HG03378 (cell line): ENCODE results near the gene TNNC1.

ENCODE experiments used
- ATAC-seq: cut with Tn5 transposase; IDR thresholded peaks from one replicate; pipeline ENCODE4 v1.9.1; 2021; ENCODE audit warnings: mild to moderate bottlenecking, moderate library complexity; ENCODE audit not compliant: unreplicated experiment

TNNC1 gene

DNA sequence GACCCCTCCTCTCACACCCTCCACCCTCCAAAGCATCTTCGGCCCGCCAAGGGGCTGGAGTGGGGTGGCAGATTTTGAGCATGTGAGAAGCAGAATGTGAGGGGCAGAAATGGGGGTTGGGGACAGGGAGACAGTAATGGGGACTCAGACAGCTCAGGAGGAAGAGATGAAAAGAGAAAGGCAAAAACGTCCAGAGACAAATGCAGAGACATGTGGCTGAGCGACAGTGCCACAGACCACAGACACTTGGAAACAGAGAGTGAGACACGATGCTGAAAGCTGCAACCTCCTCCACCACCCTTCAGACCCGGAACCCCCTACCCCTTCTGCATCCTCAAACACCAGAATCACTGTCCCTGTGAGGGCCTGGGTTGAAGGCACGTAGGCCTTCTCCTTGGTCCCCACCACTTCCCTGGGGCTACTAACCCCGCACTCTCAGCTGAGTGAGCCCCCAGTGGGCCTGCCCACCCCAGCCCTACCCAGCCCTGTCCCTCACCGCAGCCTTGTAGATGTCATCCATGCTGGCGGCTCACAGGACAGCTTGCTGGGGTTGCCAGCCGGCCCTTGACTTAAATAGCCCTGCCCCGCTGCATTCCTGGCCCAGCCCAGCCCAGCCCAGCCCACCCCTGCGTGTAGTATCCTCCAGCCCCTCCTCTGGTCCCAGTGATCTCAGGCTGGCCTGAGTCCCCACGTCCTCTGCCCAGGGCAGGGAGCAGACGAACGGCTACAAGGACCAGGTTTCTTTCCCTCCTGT, at the start of gene TNNC1:
TSS of gene TNNC1 (minus strand) at position 546 of the 754 bp plus-strand sequence. CDS start at position 520, 26 bp downstream.
- ATAC-seq = no peak

GRCh38 chr3:52502808-52503350, 49.0 kb upstream of the TNNC1 start:
- ATAC-seq = no peak

- ATAC-seq = no peak
Observed at GRCh38 chr3:52502001-52502400, 48.2 kb upstream of the TNNC1 start.

DNA sequence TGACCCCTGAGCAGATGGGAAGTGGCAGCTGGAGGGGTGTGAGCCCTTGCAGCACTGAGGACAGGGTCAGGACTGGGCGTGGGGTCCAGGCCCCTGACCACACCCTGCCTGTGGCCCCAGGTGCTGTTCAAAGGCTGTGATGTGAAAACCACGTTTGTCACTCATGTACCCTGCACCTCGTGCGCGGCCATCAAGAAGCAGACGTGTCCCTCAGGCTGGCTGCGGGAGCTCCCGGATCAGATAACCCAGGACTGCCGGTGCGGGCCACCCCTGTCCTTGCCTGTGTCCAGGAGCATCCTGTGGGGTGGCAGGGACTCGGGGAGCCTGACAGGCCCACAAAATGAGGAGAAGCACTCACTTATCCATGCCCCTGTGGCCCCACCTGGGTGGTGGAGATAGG, 47.2 kb upstream of the TNNC1 start:
- ATAC-seq = no peak

DNA sequence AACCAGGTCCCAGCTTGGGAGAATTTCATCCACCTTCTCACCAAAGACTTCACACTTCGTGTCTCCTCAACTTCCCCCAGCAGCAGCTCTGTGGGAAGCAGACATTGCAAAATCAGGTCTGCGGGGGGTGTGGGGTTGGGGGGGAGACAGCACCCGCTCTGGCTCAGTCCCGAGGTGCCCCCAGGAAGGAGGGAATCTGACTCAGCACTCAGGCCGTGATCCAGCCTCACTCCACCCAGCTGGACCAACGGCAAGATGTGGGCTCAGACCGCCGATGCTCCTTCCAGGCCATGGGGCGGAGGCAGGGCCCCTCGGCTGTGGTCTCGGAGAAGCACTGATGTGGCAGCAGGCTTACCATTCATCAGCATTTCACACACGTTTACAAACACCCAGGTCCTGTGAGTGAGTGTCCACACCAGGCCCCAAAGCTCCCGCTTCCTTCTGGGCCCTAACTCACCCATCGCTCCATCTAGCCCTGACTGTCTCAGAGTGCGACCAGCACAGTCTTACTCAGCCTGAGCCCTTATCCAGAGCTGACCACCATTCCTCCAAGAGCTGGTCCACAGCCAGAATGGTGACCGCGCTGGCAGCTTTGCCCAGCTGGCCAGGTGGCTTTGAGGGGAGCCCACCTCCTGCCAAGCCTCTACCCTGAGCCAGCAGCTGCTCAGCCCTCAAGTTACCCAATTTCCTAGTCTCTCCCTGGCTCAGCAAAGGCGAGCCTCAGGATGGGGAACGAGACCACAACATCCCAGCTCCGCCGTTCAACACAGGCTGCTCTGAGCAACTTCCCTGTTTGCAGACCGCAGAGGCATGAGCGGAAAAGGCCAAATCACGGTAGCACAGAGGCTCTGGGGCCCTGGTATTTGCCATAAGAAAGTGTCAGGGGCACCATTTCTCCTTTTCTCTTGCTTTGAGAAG, 44.6 kb upstream of the TNNC1 start:
- no peak for ATAC-seq

DNA sequence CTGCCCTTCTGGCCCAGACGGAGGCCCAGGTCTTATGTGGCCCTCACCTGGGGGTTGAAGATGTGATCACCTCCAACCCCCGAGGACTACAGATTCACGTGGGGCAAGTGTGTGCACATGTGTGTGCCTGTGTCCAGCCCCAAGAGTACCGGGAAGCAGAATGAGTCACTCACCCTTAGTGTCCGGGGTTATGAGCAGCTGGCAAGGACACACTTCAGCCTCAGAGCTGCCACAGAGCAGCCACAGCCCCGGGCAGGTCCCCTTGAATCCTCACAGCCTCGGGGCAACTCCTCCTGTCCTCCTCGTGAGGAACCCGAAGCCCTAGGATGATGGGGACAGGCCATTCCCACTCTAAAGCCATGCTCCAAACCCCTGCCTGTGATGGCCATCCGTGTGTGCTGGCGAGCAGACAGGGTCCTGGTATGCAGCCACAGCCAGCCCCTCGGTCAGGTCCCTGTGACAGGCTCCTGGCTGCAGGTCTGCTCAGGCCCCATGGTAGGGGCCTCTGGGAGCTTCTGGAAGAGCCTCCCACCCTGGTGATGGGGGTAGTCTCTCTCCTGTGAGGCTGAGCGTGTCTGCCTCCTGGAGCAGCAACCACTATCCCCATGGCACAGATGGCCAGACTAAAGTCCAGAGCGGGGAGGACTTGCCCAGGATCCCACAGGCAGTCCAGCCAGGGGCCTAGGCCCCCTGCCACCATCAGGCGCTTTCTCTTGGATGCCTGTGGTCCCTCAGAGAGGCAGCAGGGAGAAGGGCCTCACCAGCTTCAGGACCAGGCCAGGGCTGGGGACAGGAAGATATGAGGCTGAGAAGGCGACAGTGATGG, 42.1 kb upstream of the TNNC1 start:
- no peak for ATAC-seq

GRCh38 chr3:52494886-52495495, 41.1 kb upstream of the TNNC1 start, which contains the start of gene STAB1:
TSS of gene STAB1 (plus strand) at chr3:52495338. CDS start at chr3:52495414, 76 bp downstream.
- ATAC-seq = no peak

DNA sequence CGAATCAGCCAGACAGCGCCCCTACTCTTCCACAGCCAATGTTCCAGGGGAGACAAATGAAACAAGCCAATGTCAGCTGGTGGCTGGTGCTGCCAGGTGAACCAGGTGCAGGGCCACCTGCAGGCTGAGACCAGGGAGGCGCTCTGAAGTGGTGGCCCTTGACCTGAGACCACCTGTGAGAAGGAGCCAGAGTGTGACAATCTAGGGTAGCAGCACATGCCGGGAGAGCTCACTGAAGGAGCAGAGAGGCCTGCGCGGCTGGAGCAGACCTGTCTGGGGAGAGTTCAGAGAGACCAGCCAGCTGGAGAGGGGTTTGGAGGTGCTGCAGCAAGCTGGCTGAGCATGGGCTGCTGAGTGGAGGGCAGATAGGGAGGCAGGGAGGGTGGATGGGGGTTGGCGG, 40.6 kb upstream of the TNNC1 start:
- no peak for ATAC-seq

- ATAC-seq = no peak
Observed at GRCh38 chr3:52493232-52494017, 39.6 kb upstream of the TNNC1 start.

GRCh38 chr3:52492059-52492458, 38.2 kb upstream of the TNNC1 start:
- ATAC-seq = no peak

- no peak for ATAC-seq
Observed at GRCh38 chr3:52490939-52491526, 37.2 kb upstream of the TNNC1 start.

GRCh38 chr3:52490035-52490938, 36.4 kb upstream of the TNNC1 start:
- no peak for ATAC-seq

DNA sequence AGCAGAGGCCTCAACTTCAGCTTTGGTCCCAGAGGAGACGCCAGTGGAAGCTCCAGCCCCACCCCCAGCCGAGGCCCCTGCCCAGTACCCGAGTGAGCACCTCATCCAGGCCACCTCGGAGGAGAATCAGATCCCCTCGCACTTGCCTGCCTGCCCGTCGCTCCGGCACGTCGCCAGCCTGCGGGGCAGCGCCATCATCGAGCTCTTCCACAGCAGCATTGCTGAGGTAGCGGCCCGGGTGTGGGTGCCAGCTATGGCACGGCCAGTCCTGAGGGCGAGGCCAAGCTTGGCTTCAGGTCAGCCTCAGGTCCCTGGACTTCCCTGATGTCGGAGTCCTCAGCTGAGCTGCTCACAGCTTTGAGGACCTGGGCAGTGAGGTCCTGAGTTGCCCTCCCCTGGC, 35.6 kb upstream of the TNNC1 start:
- no peak for ATAC-seq

DNA sequence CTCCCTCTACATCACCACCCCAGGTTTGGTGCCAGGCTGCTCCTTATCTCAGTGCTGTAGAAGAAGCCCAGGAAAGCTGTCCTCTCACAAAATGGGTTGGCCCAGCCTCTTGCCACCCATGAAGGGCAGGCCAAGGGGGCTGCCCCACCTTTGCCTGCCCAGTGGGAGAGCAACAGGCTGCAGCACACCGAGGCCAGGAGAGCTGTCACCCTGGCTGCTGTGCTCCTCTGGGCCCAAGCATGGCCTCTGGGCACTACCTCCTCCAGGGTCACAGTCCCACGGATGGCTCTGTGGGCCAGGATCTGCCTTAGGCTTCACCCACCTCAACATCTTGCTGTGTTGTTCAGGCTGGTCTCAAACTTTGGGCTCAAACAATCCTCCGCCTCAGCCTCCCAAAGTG, 34.9 kb upstream of the TNNC1 start:
- ATAC-seq = no peak

DNA sequence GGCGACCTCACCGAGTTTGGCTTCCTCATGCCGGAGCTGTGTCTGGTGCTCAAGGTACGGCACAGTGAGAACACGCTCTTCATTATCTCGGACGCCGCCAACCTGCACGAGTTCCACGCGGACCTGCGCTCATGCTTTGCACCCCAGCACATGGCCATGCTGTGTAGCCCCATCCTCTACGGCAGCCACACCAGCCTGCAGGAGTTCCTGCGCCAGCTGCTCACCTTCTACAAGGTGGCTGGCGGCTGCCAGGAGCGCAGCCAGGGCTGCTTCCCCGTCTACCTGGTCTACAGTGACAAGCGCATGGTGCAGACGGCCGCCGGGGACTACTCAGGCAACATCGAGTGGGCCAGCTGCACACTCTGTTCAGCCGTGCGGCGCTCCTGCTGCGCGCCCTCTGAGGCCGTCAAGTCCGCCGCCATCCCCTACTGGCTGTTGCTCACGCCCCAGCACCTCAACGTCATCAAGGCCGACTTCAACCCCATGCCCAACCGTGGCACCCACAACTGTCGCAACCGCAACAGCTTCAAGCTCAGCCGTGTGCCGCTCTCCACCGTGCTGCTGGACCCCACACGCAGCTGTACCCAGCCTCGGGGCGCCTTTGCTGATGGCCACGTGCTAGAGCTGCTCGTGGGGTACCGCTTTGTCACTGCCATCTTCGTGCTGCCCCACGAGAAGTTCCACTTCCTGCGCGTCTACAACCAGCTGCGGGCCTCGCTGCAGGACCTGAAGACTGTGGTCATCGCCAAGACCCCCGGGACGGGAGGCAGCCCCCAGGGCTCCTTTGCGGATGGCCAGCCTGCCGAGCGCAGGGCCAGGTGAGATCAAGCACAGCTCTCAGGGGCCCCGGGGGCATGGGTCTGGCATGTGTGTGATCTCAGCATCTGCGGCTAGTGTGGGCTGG, 34.2 kb upstream of the TNNC1 start:
- ATAC-seq = no peak

- ATAC-seq = no peak
Observed at GRCh38 chr3:52487050-52487787, 33.4 kb upstream of the TNNC1 start.
